HG02678 (cell line): ENCODE measurements around the gene ZBTB18.
A peak's percentile ranks its signal among the peaks of the same experiment; 100 is the strongest.
"Not testable (repeated sequence)": the region's sequence is repeated elsewhere in the genome, so short reads cannot be mapped to it uniquely, and the experiment has no call there.

Source experiments
- ATAC-seq: cut with Tn5 transposase; IDR thresholded peaks from one replicate; pipeline ENCODE4 v1.9.1; 2021; ENCODE audit warnings: mild to moderate bottlenecking, moderate library complexity; ENCODE audit not compliant: unreplicated experiment

Gene ZBTB18

GRCh38 chr1:244041466-244042120 is 9.5 kb upstream of the ZBTB18 start:
- no peak for ATAC-seq

- ATAC-seq, result no peak
Measured at GRCh38 chr1:244042293-244042692, 8.8 kb upstream of the ZBTB18 start.

GRCh38 chr1:244044423-244044822 is 6.7 kb upstream of the ZBTB18 start:
- no peak for ATAC-seq

- not testable (repeated sequence) for ATAC-seq
Measured at GRCh38 chr1:244046254-244046653, 4.8 kb upstream of the ZBTB18 start.

- ATAC-seq, result no peak
Measured at GRCh38 chr1:244046907-244047611, 4.0 kb upstream of the ZBTB18 start.

- ATAC-seq, result peak; percentile 63
Measured at GRCh38 chr1:244047621-244048255, 3.3 kb upstream of the ZBTB18 start.

- ATAC-seq, result peak; percentile 73
Measured at GRCh38 chr1:244048256-244049161, 2.6 kb upstream of the ZBTB18 start.

GRCh38 chr1:244049162-244050013 is 1.7 kb upstream of the ZBTB18 start:
- no peak for ATAC-seq

GRCh38 chr1:244050014-244050834 is 859 bp upstream of the ZBTB18 start:
- no peak for ATAC-seq

- no peak for ATAC-seq
Measured at GRCh38 chr1:244052016-244052727, 1.1 kb downstream of the ZBTB18 start.

- no peak for ATAC-seq
Measured at GRCh38 chr1:244052728-244053312, 1.7 kb downstream of the ZBTB18 start.

GRCh38 chr1:244053831-244054230 is 2.7 kb downstream of the ZBTB18 start:
- ATAC-seq, result no peak

GRCh38 chr1:244054247-244054923 is 3.3 kb downstream of the ZBTB18 start:
- ATAC-seq, result no peak

- no peak for ATAC-seq
Measured at GRCh38 chr1:244054924-244055263, 3.8 kb downstream of the ZBTB18 start.

GRCh38 chr1:244056577-244056976 is 5.5 kb downstream of the ZBTB18 start:
- no peak for ATAC-seq

GRCh38 chr1:244057474-244058385 is 6.6 kb downstream of the ZBTB18 start:
- no peak for ATAC-seq

GRCh38 chr1:244060117-244060516 is 9.0 kb downstream of the ZBTB18 start:
- no peak for ATAC-seq
